HepG2 (cell line): ENCODE data around the gene MGLL. TPM values are rescaled to one million over a fixed set of nuclear protein-coding genes. Genes with fewer than 3 reads are reported as not detected.

Experiments used
- ATAC-seq: fragments of 200-7000 bp; cut with Tn5 transposase; 3 replicates; pipeline ENCODE4 v1.9.1; 2020; ENCODE audit warnings: mild to moderate bottlenecking, moderate library complexity
- BruUV-seq: library from RNA; stranded (reverse); fragments of 400-500 nt; replicated peaks from 2 replicates; lab custom pipeline; 2021; lab: Mats Ljungman, UMichigan
- CTCF ChIA-PET: fragments of 300-600 bp; formaldehyde crosslinking; extraction: SDS; loops from one replicate; lab custom pipeline; 2021; ENCODE audit warnings: low total read pairs, inconsistent platforms, low intra/inter-chr PET ratio; lab: Yijun Ruan, JAX
- POLR2A ChIA-PET: fragments of 350-600 bp; sonication (Branson Sonifier 250); formaldehyde crosslinking; loops from one replicate; lab custom pipeline; 2020; ENCODE audit warnings: antibody characterized with exemption, inconsistent platforms; lab: Yijun Ruan, JAX
- DNase-seq: peaks from one replicate; pipeline ENCODE4 v3.0.0-alpha.2; 2015; ENCODE audit warnings: low spot score
- FAIRE-seq: peaks from 3 replicates; lab custom pipeline; 2011; peaks lifted over from hg19 to GRCh38; lab: Jason Lieb, UNC
- H2AFZ ChIP-seq: one replicate; pipeline ENCODE4 v1.6.1; 2011; ENCODE audit warnings: low read length, inconsistent platforms
- H3K27ac ChIP-seq: fragments of 300-600 bp; 3 replicates; pipeline ENCODE4 v1.8.0; 2011; ENCODE audit warnings: mixed run types, mild to moderate bottlenecking, mixed read lengths, low read length, inconsistent platforms; ENCODE audit not compliant: insufficient read depth; ENCODE audit errors: extremely low read length
- H3K27me3 ChIP-seq, 2 experiments: fragments of 200-600 bp in 1 of 2; 2 replicates in 1 of 2; 3 replicates in 1 of 2; pipeline versions ENCODE4 v1.6.0 to v1.8.0; 2011; ENCODE audit warnings: low read length in 2 of 2, mild to moderate bottlenecking in 2 of 2, moderate library complexity in 2 of 2, inconsistent platforms in 1 of 2; ENCODE audit not compliant: insufficient read depth in 2 of 2, control insufficient read depth in 1 of 2
- H3K36me3 ChIP-seq, 2 experiments: fragments of 200-600 bp in 1 of 2; replicated peaks in 1 of 2; 2 replicates in 1 of 2; 3 replicates in 1 of 2; pipeline versions ENCODE4 v1.5.1 to v1.8.0; 2011; ENCODE audit warnings: low read length in 2 of 2, inconsistent platforms in 1 of 2; ENCODE audit not compliant: insufficient read depth in 2 of 2, control insufficient read depth in 1 of 2
- H3K4me1 ChIP-seq: 2 replicates; pipeline ENCODE4 v1.5.1; 2012; ENCODE audit warnings: low read length, inconsistent platforms; ENCODE audit not compliant: insufficient read depth
- H3K4me2 ChIP-seq: 2 replicates; pipeline ENCODE4 v1.6.0; 2011; ENCODE audit warnings: low read depth, low read length, inconsistent platforms
- H3K4me3 ChIP-seq, 3 experiments: fragments of 200-600 bp in 1 of 3; sonication (generic), shearing (Covaris generic) in 1 of 3; replicated peaks in 1 of 3; 2 replicates each; pipeline ENCODE4 v1.5.1; 2011 to 2016; ENCODE audit warnings: low read length in 3 of 3, inconsistent platforms in 2 of 3, low read depth in 2 of 3, mild to moderate bottlenecking in 2 of 3, control low read depth in 1 of 3, mixed read lengths in 1 of 3; ENCODE audit not compliant: insufficient read depth in 1 of 3
- H3K79me2 ChIP-seq: one replicate; pipeline ENCODE4 v1.6.1; 2011; ENCODE audit warnings: low read length, inconsistent platforms; ENCODE audit not compliant: insufficient read depth
- H3K9ac ChIP-seq: 2 replicates; pipeline ENCODE4 v1.6.0; 2011; ENCODE audit warnings: mild to moderate bottlenecking, low read depth, low read length, inconsistent platforms; ENCODE audit not compliant: insufficient read depth
- H3K9me3 ChIP-seq: 2 replicates; pipeline ENCODE4 v1.5.1; 2012; ENCODE audit warnings: mild to moderate bottlenecking, low read length
- H4K20me1 ChIP-seq: 2 replicates; pipeline ENCODE4 v1.6.0; 2011; ENCODE audit warnings: inconsistent platforms, mild to moderate bottlenecking, low read length, moderate library complexity; ENCODE audit not compliant: insufficient read depth
- HNF1A ChIP-seq, 2 experiments: sonication (generic) in 1 of 2; formaldehyde crosslinking in 1 of 2; IDR thresholded peaks; 2 replicates each; pipeline versions ENCODE4 v1.4.0 to v1.6.1; 2016 to 2020; ENCODE audit warnings: borderline replicate concordance in 1 of 2, low read depth in 1 of 2, mild to moderate bottlenecking in 1 of 2, missing genetic modification reagents in 1 of 2
- HOXA3 ChIP-seq: sonication (generic); formaldehyde crosslinking; IDR thresholded peaks from 2 replicates; pipeline ENCODE4 v1.5.0; 2020; ENCODE audit warnings: missing genetic modification reagents
- KDM4B ChIP-seq: sonication (generic); formaldehyde crosslinking; IDR thresholded peaks from 2 replicates; pipeline ENCODE4 v1.4.0; 2020; ENCODE audit warnings: missing genetic modification reagents
- NAIF1 ChIP-seq: sonication (generic); formaldehyde crosslinking; IDR thresholded peaks from 2 replicates; pipeline ENCODE4 v1.5.0; 2020; ENCODE audit warnings: mild to moderate bottlenecking, missing genetic modification reagents, borderline replicate concordance
- NPAS2 ChIP-seq: sonication (generic); formaldehyde crosslinking; IDR thresholded peaks from 2 replicates; pipeline ENCODE4 v1.8.0; 2022; ENCODE audit warnings: mild to moderate bottlenecking, missing genetic modification reagents, borderline replicate concordance
- PHF20 ChIP-seq: sonication (generic); formaldehyde crosslinking; IDR thresholded peaks from 2 replicates; pipeline ENCODE4 v1.5.0; 2020; ENCODE audit warnings: mild to moderate bottlenecking, missing genetic modification reagents
- RAD51 ChIP-seq: fragments of 450-650 bp; IDR thresholded peaks from 2 replicates; pipeline ENCODE4 v1.6.1; 2016; ENCODE audit warnings: borderline replicate concordance
- STAG1 ChIP-seq: sonication (generic); formaldehyde crosslinking; IDR thresholded peaks from 2 replicates; pipeline ENCODE4 v1.4.0; 2020; ENCODE audit warnings: missing genetic modification reagents
- ZBTB8A ChIP-seq: sonication (generic); formaldehyde crosslinking; IDR thresholded peaks from 2 replicates; pipeline ENCODE4 v1.4.0; 2020; ENCODE audit warnings: mild to moderate bottlenecking, low read depth, missing genetic modification reagents, borderline replicate concordance
- ZKSCAN8 ChIP-seq: IDR thresholded peaks from 2 replicates; pipeline ENCODE4 v1.6.1; 2016; ENCODE audit warnings: borderline replicate concordance, missing genetic modification reagents, missing compliant biosample characterization
- ZNF317 ChIP-seq: sonication (generic); formaldehyde crosslinking; IDR thresholded peaks from 2 replicates; pipeline ENCODE4 v1.5.0; 2020; ENCODE audit warnings: mild to moderate bottlenecking, missing genetic modification reagents
- ZNF652 ChIP-seq: IDR thresholded peaks from 2 replicates; pipeline ENCODE4 v1.6.1; 2016; ENCODE audit warnings: low read depth, borderline replicate concordance
- ZNF839 ChIP-seq: sonication (generic); formaldehyde crosslinking; IDR thresholded peaks from 2 replicates; pipeline ENCODE4 v1.4.0; 2020; ENCODE audit warnings: missing genetic modification reagents, mild to moderate bottlenecking, borderline replicate concordance
- ZNF883 ChIP-seq: sonication (generic); formaldehyde crosslinking; IDR thresholded peaks from 2 replicates; pipeline ENCODE4 v1.5.1; 2020; ENCODE audit warnings: mild to moderate bottlenecking, missing genetic modification reagents; ENCODE audit errors: not compliant biosample characterization
- WGBS: methylation state at CpG from one replicate; pipeline ENCODE4 v1.1.6; 2017; ENCODE audit warnings: low lambda C conversion rate; 5-methylcytosine and 5-hydroxymethylcytosine counted together
- in situ Hi-C: cut with HindIII; loops from 2 replicates; pipeline ENCODE4 v1.10.0; 2017; ENCODE audit warnings: low pct_unique_long_range_greater_than_20kb; ENCODE audit not compliant: extremely low pct_ligation_motif_present
- intact Hi-C: fragments of 100-400 bp; cut with micrococcal nuclease; formaldehyde crosslinking; loops from one replicate; pipeline ENCODE4 v1.10.0; 2022; ENCODE audit not compliant: unreplicated experiment
- polyA plus RNA-seq, 8 experiments: library from polyadenylated mRNA; depleted of rRNA in 3 of 8; stranded (reverse) in 7 of 8; unstranded in 1 of 8; fragments of >200 nt; fragmentation: Illumina TruSeq in 4 of 8; extraction: Trizol in 4 of 8; gene quantifications; 2 replicates each; pipeline versions ENCODE4 v1.2.1 to v1.2.3, GENCODE V29; 2011 to 2016; ENCODE audit warnings: low read depth in 4 of 8, missing spikeins in 1 of 8, mixed read lengths in 1 of 8; ENCODE audit not compliant: insufficient read depth in 1 of 8
- total RNA-seq, 5 experiments: library from RNA; depleted of rRNA; stranded (reverse); fragments of >200 nt; fragmentation: Illumina TruSeq; extraction: Trizol; gene quantifications; 2 replicates each; pipeline ENCODE4 v1.2.3, GENCODE V29; 2016; ENCODE audit warnings: low read depth in 1 of 5
- TF ChIP-seq, protein P1 (sequence below): sonication (generic); formaldehyde crosslinking; IDR thresholded peaks from 2 replicates; pipeline ENCODE4 v1.5.1; 2020; ENCODE audit warnings: missing genetic modification reagents, mild to moderate bottlenecking, borderline replicate concordance
- TF ChIP-seq, protein P2 (sequence below): IDR thresholded peaks from 2 replicates; pipeline ENCODE4 v1.6.1; 2016; ENCODE audit warnings: missing genetic modification reagents, missing compliant biosample characterization

MGLL gene
- total and polyA plus RNA-seq, 2 of the 13 experiments (the other 11 are each of a cell fraction or from before 2014, with no cell fraction given): not detected

- H3K36me3 ChIP-seq: no peaks in the 10 kb centered on the region
- no peak for FAIRE-seq
- H3K4me1 ChIP-seq: no peaks in the 10 kb centered on the region
- peaks cover 6 to 48% of the 10 kb centered on the region in 2 experiments for H3K27me3 ChIP-seq
- no peak for ATAC-seq
- no peak overlapping the region for H2AFZ ChIP-seq
- intact Hi-C loops (no loop called here), in situ Hi-C loops (no loop called here)
- no peak overlapping the region for H3K27ac ChIP-seq
- H3K4me2 ChIP-seq: no peak overlapping the region
- no peak overlapping the region for H3K4me3 ChIP-seq
- H3K79me2 ChIP-seq: no peaks in the 10 kb centered on the region
- no TSS peak for BruUV-seq
- no peak for DNase-seq
- no peak for TF ChIP-seq KDM4B (CRISPR knock-in tag)
- TF ChIP-seq ZNF839 (CRISPR knock-in tag): no peak
- TF ChIP-seq ZNF317: no peak
- no peak for TF ChIP-seq HNF1A (IDR thresholded peaks at IDR 0.05; ENCODE audit: low read depth)
- TF ChIP-seq HNF1A (CRISPR knock-in tag; IDR thresholded peaks at IDR 0.05; ENCODE audit: borderline replicate concordance): no peak
- no peak for TF ChIP-seq HOXA3 (CRISPR knock-in tag)
- no peak for TF ChIP-seq ZNF652
- no peak for TF ChIP-seq ZNF883 (CRISPR knock-in tag)
- no peak for TF ChIP-seq ZBTB8A (CRISPR knock-in tag)
- TF ChIP-seq, protein P1, sequence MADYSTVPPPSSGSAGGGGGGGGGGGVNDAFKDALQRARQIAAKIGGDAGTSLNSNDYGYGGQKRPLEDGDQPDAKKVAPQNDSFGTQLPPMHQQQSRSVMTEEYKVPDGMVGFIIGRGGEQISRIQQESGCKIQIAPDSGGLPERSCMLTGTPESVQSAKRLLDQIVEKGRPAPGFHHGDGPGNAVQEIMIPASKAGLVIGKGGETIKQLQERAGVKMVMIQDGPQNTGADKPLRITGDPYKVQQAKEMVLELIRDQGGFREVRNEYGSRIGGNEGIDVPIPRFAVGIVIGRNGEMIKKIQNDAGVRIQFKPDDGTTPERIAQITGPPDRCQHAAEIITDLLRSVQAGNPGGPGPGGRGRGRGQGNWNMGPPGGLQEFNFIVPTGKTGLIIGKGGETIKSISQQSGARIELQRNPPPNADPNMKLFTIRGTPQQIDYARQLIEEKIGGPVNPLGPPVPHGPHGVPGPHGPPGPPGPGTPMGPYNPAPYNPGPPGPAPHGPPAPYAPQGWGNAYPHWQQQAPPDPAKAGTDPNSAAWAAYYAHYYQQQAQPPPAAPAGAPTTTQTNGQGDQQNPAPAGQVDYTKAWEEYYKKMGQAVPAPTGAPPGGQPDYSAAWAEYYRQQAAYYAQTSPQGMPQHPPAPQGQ (CRISPR knock-in tag): no peak
- TF ChIP-seq STAG1 (CRISPR knock-in tag): no peak
- TF ChIP-seq ZKSCAN8: no peak
- TF ChIP-seq PHF20: no peak
- no peak for TF ChIP-seq RAD51
- TF ChIP-seq, protein P2, sequence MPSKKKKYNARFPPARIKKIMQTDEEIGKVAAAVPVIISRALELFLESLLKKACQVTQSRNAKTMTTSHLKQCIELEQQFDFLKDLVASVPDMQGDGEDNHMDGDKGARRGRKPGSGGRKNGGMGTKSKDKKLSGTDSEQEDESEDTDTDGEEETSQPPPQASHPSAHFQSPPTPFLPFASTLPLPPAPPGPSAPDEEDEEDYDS (CRISPR knock-in tag): no peak
- no peak for TF ChIP-seq NAIF1
- TF ChIP-seq NPAS2 (CRISPR knock-in tag): no peak
- no peak overlapping the region for H3K9ac ChIP-seq
- POLR2A ChIA-PET: no interaction called here
- CTCF ChIA-PET: no interaction called here
- no peaks in the 10 kb centered on the region for H3K9me3 ChIP-seq
- whole genome bisulfite sequencing: 13% methylated on average over 4 of the region's 9 CpGs
- H4K20me1 ChIP-seq: no peaks in the 10 kb centered on the region
These were observed 109.2 kb downstream of the MGLL start for GRCh38 chr3:127712881-127713771.
